HG03280 (cell line): ENCODE data around the gene TPRG1.
"Not testable (repeated sequence)": the region's sequence is repeated elsewhere in the genome, so short reads cannot be mapped to it uniquely, and the experiment has no call there.

Experiments used
- ATAC-seq: cut with Tn5 transposase; IDR thresholded peaks from one replicate; pipeline ENCODE4 v1.9.1; 2021; ENCODE audit warnings: mild to moderate bottlenecking, moderate library complexity; ENCODE audit not compliant: unreplicated experiment

TPRG1 gene

GRCh38 chr3:189307963-189308362 lies 136.2 kb downstream of the TPRG1 start:
- ATAC-seq = peak; percentile 53

GRCh38 chr3:189308608-189309007 lies 136.8 kb downstream of the TPRG1 start:
- no peak for ATAC-seq

- no peak for ATAC-seq
Observed at GRCh38 chr3:189309400-189309975, 137.7 kb downstream of the TPRG1 start.

GRCh38 chr3:189311521-189311920 lies 139.8 kb downstream of the TPRG1 start:
- ATAC-seq = no peak

GRCh38 chr3:189312866-189313265 lies 141.1 kb downstream of the TPRG1 start:
- ATAC-seq = no peak

- ATAC-seq = no peak
Observed at GRCh38 chr3:189316296-189317019, 144.7 kb downstream of the TPRG1 start.

GRCh38 chr3:189317911-189318310 lies 146.1 kb downstream of the TPRG1 start:
- ATAC-seq = no peak

- ATAC-seq = no peak
Observed at GRCh38 chr3:189320511-189320910, 148.7 kb downstream of the TPRG1 start.

GRCh38 chr3:189322339-189322738 lies 150.6 kb downstream of the TPRG1 start:
- no peak for ATAC-seq

GRCh38 chr3:189324538-189325138 lies 152.9 kb downstream of the TPRG1 start:
- ATAC-seq = peak; percentile 97

GRCh38 chr3:189325454-189325853 lies 153.7 kb downstream of the TPRG1 start:
- ATAC-seq = no peak

- not testable (repeated sequence) for ATAC-seq
Observed at GRCh38 chr3:189329630-189330029, 157.9 kb downstream of the TPRG1 start.

- ATAC-seq = no peak
Observed at GRCh38 chr3:189330066-189330465, 158.3 kb downstream of the TPRG1 start.

- no peak for ATAC-seq
Observed at GRCh38 chr3:189331002-189331418, 159.2 kb downstream of the TPRG1 start.

GRCh38 chr3:189334064-189334920 lies 162.5 kb downstream of the TPRG1 start:
- no peak for ATAC-seq

- no peak for ATAC-seq
Observed at GRCh38 chr3:189337673-189338091, 165.9 kb downstream of the TPRG1 start.

GRCh38 chr3:189338366-189338765 lies 166.6 kb downstream of the TPRG1 start:
- ATAC-seq = no peak

- ATAC-seq = no peak
Observed at GRCh38 chr3:189339996-189340395, 168.2 kb downstream of the TPRG1 start.

- ATAC-seq = no peak
Observed at GRCh38 chr3:189340680-189341460, 169.1 kb downstream of the TPRG1 start.

GRCh38 chr3:189342811-189343210 lies 171.0 kb downstream of the TPRG1 start:
- ATAC-seq = no peak
